GM12874 (cell line): ENCODE data around the gene KIRREL3.

Experiments
- TF ChIP-seq, protein P1 (sequence below): IDR thresholded peaks from 2 replicates; pipeline ENCODE4 v1.5.1; 2011; ENCODE audit warnings: low read depth, mild to moderate bottlenecking, control low read depth, low read length, moderate library complexity; ENCODE audit not compliant: insufficient read depth

Gene KIRREL3

DNA sequence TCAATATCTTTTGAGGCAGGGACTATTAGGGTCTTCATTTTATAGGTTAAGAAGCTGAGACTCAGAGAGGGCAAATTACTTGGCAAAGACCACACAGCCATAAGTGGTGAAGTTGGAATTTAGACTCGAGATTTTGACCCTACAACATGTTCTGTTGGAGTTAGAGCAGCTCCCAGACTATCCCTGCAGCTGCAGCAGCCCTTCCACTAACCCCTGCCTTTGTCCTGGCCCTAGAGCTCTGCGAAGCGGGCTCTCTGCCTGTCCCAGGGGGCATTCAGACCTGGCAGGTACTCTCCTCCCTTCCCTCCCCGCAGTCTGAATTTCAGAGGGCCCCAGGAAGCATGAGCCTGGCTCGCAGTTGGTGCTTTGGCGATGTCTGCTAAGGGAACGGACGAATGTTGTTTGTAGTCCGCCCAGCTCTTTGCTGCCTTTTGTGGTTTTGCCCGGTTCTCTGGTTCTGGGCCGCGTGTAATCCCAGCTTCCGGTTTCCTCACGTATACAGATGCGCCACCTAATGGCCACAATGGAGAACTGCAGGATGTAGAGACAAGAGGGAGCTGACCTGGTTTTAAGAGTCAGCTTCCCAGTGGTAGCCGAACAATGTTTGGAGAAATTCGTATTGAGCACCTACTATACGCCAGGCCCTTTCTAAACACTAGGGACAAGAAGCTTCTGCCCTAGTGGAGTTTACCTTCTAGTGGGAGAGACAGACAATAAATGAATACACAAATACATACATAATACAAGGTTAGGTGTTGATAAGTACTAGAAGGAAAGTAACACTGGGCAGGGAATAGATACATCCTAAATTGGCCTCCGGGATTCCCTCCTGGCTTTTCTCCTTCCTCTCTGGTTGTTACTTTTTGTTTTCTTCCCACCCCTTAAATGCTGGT is 519.9 kb downstream of the KIRREL3 start:
- TF ChIP-seq, protein P1, sequence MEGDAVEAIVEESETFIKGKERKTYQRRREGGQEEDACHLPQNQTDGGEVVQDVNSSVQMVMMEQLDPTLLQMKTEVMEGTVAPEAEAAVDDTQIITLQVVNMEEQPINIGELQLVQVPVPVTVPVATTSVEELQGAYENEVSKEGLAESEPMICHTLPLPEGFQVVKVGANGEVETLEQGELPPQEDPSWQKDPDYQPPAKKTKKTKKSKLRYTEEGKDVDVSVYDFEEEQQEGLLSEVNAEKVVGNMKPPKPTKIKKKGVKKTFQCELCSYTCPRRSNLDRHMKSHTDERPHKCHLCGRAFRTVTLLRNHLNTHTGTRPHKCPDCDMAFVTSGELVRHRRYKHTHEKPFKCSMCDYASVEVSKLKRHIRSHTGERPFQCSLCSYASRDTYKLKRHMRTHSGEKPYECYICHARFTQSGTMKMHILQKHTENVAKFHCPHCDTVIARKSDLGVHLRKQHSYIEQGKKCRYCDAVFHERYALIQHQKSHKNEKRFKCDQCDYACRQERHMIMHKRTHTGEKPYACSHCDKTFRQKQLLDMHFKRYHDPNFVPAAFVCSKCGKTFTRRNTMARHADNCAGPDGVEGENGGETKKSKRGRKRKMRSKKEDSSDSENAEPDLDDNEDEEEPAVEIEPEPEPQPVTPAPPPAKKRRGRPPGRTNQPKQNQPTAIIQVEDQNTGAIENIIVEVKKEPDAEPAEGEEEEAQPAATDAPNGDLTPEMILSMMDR = peak; percentile 87

DNA sequence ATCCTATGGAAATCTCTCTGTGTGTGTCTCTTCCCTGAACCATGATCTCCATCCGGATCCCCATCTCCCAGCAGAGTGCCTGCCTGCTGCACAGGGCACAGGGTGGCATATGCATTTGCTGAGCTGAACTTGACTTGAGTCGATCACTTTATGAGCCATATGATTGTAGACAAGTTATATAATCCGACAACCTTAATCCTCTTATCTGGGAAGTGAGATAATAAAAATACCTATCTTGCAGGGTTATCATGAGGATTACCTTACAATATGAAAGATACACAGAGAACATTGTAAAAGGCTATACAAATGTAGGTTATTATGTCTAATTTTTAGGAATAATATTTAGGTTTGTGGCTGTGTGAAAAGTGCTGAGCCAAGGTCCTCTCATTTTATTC is 520.6 kb downstream of the KIRREL3 start:
- TF ChIP-seq, protein P1 = no peak

DNA sequence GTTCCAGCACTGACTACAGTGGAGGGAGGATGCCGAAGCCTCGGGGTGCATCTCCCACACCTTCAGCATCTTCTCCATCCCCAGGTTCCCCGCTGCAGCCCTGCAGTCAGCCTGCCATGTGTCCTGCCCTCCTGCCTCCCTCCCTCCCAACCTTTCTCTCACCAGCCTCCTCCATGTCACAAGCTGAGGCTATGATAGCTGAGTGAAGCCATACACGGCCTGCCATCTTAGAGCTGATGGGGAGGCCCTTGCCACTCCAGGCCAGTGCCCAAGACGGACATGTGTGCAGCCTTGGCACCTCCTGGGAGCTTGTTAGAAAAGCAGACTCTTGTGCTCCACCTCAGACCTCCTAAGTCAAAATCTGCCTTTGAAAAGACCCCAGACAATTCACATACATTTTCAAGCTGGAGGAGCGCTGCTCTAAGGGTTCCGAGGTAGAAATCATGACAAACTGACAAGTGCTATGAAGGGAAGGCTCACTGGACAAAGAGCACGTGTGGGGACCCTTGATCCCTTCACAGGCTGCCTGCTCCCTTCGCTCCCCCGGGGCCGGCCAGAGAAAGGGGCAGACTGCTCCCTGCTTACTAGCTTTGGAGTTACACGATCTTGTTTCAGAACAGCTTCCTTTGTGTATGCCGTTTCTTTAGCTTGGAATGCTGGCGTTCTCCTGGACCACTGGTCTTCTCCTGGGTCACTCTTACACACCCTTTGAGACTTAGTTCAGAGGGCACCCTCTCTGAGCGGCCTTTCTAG is 521.2 kb downstream of the KIRREL3 start:
- TF ChIP-seq, protein P1 = no peak

- TF ChIP-seq, protein P1 = no peak
Observed at GRCh38 chr11:126478466-126478865, 522.1 kb downstream of the KIRREL3 start.

- TF ChIP-seq, protein P1 = no peak
Observed at GRCh38 chr11:126477535-126478305, 522.9 kb downstream of the KIRREL3 start.

GRCh38 chr11:126476977-126477376 is 523.6 kb downstream of the KIRREL3 start:
- TF ChIP-seq, protein P1 = no peak
